Mesothelial cell of epicardium (in vitro differentiated cells): ENCODE measurements around the gene FBRS. TPM values are rescaled to one million over a fixed set of nuclear protein-coding genes. Genes with fewer than 3 reads are reported as not detected.
A peak's percentile ranks its signal among the peaks of the same experiment; 100 is the strongest.
"Not testable (repeated sequence)": the region's sequence is repeated elsewhere in the genome, so short reads cannot be mapped to it uniquely, and the experiment has no call there.

Experiments used
- DNase-seq, 2 experiments: peaks; one replicate each; pipeline ENCODE4 v3.0.0; 2021; ENCODE audit warnings: low spot score in 2 of 2; ENCODE audit not compliant: unreplicated experiment in 2 of 2
- H3K27ac Mint-ChIP-seq: 2 replicates; pipeline ENCODE4 v1.8.0; 2021; ENCODE audit warnings: mixed read lengths
- H3K27me3 Mint-ChIP-seq: 2 replicates; pipeline ENCODE4 v1.8.0; 2021; ENCODE audit warnings: low read depth, mixed read lengths
- H3K36me3 Mint-ChIP-seq: 2 replicates; pipeline ENCODE4 v1.8.0; 2021; ENCODE audit warnings: mixed read lengths
- H3K4me1 Mint-ChIP-seq: 2 replicates; pipeline ENCODE4 v1.8.0; 2021; ENCODE audit warnings: mixed read lengths
- H3K4me3 Mint-ChIP-seq: 2 replicates; pipeline ENCODE4 v1.8.0; 2021; ENCODE audit warnings: mild to moderate bottlenecking, moderate library complexity, mixed read lengths
- H3K9me3 Mint-ChIP-seq: 2 replicates; pipeline ENCODE4 v1.8.0; 2021; ENCODE audit warnings: mixed read lengths
- total RNA-seq: library from RNA; stranded (reverse); gene quantifications from 3 replicates; pipeline ENCODE4 v1.2.1, GENCODE V29; 2021
- TF ChIP-seq, protein P1 (sequence below): fragments of 200-600 bp; sonication (generic); IDR thresholded peaks from one replicate; pipeline ENCODE4 v1.5.0; 2021; ENCODE audit warnings: antibody characterized with exemption; ENCODE audit not compliant: unreplicated experiment

FBRS gene
- total RNA-seq, 1 donor from 2014 or later, result 97.5 TPM

DNA sequence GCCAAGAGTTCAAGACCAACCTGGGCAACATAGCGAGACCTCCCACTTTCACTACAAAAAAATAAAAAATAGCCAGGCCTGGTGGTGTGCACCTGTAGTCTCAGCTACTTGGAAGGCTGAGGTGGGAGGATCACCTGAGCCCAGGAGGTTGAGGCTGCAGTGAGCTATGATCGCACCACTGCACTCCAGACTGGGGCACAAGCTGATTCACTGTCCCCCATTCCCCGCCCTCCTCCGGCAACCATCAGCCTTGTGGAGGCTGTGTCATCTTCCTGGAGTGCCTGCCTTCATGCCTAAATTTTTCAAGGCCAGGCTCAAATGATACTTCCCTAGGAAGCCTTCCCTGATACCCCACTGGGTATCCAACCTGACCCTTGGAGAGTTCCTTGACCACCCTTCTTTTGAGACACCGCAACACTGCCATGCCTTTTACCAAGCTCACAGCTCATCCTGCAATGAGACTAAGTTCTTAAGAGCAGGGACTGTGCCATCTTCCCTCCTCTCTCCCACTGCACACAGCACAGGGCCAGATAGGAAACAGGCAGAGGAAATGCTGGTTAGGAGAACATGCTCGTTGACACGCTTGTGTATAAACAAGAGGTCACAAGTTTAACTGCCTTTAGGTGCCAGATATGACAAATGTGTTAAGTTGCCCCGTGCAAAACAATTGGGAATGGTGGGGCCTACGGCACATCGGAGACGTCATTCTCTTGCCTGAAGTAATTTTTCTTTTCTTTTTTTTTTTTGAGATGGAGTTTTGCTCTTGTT, 36.9 kb downstream of the FBRS start:
- peaks cover 3% of the 10 kb centered on the region for H3K27me3 Mint-ChIP-seq
- TF ChIP-seq, protein P1, sequence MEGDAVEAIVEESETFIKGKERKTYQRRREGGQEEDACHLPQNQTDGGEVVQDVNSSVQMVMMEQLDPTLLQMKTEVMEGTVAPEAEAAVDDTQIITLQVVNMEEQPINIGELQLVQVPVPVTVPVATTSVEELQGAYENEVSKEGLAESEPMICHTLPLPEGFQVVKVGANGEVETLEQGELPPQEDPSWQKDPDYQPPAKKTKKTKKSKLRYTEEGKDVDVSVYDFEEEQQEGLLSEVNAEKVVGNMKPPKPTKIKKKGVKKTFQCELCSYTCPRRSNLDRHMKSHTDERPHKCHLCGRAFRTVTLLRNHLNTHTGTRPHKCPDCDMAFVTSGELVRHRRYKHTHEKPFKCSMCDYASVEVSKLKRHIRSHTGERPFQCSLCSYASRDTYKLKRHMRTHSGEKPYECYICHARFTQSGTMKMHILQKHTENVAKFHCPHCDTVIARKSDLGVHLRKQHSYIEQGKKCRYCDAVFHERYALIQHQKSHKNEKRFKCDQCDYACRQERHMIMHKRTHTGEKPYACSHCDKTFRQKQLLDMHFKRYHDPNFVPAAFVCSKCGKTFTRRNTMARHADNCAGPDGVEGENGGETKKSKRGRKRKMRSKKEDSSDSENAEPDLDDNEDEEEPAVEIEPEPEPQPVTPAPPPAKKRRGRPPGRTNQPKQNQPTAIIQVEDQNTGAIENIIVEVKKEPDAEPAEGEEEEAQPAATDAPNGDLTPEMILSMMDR, result no peak
- H3K27ac Mint-ChIP-seq, result no peak overlapping the region
- no peak for DNase-seq
- H3K36me3 Mint-ChIP-seq, result no peaks in the 10 kb centered on the region
- H3K4me1 Mint-ChIP-seq, result peaks cover 24% of the 10 kb centered on the region
- no peaks in the 10 kb centered on the region for H3K9me3 Mint-ChIP-seq
- H3K4me3 Mint-ChIP-seq, result no peak overlapping the region

DNA sequence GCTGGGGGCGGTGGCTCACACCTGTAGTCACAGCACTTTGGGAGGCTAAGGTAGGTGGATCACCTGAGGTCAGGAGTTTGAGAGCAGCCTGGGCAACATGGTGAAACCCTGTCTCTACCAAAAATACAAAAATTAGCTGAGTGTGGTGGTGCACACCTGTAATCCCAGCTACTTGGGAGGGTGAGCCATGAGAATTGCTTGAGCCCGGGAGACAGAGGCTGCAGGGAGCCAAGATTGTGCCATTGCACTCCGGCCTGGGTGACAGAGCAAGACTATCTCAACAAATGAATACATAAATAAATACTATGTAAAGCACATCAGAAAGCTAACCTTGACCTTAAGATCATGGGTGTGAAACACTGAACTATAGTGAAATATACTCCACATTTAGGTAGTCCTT, 38.4 kb downstream of the FBRS start:
- not testable (repeated sequence) for H3K4me3 Mint-ChIP-seq, H3K27me3 Mint-ChIP-seq, H3K9me3 Mint-ChIP-seq, H3K27ac Mint-ChIP-seq, H3K36me3 Mint-ChIP-seq, DNase-seq
- peaks cover 30% of the 10 kb centered on the region for H3K4me1 Mint-ChIP-seq

DNA sequence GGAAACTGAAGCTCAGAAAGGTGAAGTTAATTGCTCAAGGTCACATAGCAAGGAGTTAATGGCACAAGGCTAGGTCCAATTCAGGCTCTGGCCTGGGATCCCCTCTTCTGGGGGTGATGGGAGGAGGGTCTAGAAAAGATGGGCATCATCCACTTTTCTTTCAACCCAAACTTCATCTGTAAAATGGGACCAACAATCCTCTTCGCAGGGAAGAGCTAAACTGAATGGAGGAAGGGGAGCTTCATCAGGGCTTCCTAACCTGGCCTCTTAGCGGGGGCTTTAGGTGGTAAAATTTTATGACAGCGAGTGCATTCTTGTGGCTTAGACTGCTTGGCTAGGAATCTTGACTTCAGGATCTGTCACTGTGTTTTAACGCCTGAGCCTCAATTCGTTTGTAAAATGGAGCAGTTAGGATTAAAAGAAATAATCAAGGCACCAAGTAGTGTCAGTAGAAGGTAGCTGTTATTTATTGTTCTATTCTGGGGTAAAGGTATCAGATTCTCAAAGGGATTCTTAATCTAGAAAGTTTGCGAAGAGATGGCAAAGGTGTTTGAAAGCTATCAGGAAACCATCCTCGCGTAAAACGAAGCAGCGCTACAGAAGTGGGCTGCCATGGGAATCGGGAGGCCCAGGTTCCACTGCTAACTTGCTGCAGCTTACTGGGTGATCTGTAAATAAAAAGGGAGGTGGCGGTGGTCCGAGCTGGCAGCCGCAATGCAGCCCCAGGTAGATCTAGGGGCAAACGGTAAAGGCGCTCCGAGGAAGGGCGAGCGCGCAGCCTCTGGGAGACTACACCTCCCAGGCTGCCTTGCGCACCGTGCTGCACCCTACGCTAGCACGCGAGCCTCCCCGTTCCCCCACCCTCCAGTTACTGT, 39.3 kb downstream of the FBRS start:
- Mint-ChIP-seq H3K9me3 (no peaks in the 10 kb centered on the region), H3K4me3 (peak overlapping the region; percentile 98), H3K36me3 (peaks cover 4% of the 10 kb centered on the region), H3K27me3 (peaks cover 1% of the 10 kb centered on the region), H3K27ac (peak overlapping the region; percentile 100), H3K4me1 (peaks cover 24% of the 10 kb centered on the region)
- TF ChIP-seq, protein P1, result no peak
- no peak for DNase-seq

DNA sequence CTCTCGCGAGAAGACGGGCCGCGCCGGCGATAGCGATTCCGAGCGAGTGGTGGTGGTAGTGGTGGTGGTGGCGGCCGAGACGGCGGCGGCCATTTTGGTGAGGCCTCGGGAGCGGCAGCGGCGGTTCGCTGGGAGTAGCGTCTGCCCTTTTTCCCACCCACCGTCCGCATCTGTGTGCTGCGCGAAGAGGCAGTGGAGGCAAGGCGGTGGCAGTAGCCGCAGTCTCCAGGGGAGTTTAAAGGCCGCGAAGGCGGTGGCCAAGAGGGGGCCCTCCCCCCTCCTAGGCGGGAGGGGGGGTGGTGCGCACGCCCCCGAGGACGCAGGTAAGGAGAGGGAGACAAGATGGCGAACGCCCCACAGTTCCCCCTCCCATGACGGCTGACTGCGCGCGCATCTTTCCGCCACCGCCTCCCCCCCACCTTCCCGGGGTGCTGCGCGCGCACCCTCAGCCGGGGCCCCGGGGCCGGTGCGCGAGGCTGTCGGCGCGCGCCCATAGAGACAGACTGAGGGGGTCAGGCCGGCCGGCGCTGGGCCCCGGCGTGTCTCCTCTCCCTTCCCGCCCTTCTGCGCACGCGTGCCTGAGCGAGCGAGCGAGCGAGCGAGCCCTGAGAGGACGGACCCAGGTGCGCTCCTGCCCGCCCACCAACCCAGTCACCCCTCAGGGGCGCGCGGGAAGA, 40.0 kb downstream of the FBRS start:
- H3K4me3 Mint-ChIP-seq, result peak overlapping the region; percentile 98
- H3K27me3 Mint-ChIP-seq, result no peaks in the 10 kb centered on the region
- peaks cover 23% of the 10 kb centered on the region for H3K4me1 Mint-ChIP-seq
- DNase-seq, result peak; percentile 98 to 99
- H3K9me3 Mint-ChIP-seq, result no peaks in the 10 kb centered on the region
- peaks cover 8% of the 10 kb centered on the region for H3K36me3 Mint-ChIP-seq
- TF ChIP-seq, protein P1, result no peak
- peak overlapping the region; percentile 100 for H3K27ac Mint-ChIP-seq

DNA sequence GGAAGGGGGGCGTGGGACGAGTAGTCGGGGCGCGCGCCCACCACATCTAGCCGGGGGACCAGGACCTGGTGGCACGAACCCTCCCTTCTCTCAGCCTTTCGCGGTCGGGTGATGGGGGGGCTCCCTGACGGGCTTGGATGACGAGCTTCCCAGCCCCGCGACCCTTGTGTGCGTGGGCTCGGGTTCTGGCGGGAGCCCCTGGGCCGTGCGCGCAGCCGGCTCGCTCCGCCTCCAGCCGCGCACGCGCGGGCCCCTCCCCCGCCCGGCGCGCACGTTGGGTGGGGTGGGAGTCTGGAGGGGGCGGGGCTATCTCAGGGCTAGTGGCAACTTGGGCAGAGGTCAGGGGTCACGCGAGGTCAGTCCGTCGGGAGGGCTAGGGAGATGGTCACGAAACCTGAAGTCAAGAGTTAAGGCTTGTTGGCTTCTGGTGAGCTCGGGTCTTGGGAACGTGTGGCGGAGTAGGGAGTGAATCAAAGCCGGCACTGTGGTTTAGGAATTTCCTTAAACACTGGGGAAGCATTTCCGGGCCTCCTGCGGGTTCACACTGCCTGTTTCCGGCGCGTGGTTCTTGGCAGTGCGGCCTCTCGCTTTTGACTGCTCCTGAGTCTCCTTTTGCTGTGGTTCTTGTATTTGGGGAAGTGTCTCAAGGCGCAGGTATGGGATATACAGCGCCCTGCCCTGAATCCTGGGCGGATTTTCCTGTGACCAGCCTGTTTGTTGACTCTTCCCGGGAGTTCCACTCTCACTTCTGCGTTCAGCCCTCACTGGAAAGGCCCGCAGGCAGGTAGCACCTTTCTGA, 40.8 kb downstream of the FBRS start, which contains the start of gene SRCAP:
TSS of gene SRCAP (plus strand) at position 356 of the 799 bp plus-strand sequence. CDS start 1,654 bp downstream, outside the sequence.
- H3K36me3 Mint-ChIP-seq, result peaks cover 11% of the 10 kb centered on the region
- DNase-seq, result peak; percentile 65 to 78
- H3K4me1 Mint-ChIP-seq, result peaks cover 20% of the 10 kb centered on the region
- peak within 1 kb of the TSS; percentile 98 for H3K4me3 Mint-ChIP-seq
- TF ChIP-seq, protein P1, result no peak
- peak within 1 kb of the TSS; percentile 100 for H3K27ac Mint-ChIP-seq
- H3K27me3 Mint-ChIP-seq, result no peaks in the 10 kb centered on the region
- no peaks in the 10 kb centered on the region for H3K9me3 Mint-ChIP-seq
